IMR-90 (cell line): ENCODE measurements around the gene TSC2. TPM values are rescaled to one million over a fixed set of nuclear protein-coding genes. Genes with fewer than 3 reads are reported as not detected.
A peak's percentile ranks its signal among the peaks of the same experiment; 100 is the strongest.

ENCODE experiments used
- ATAC-seq: fragments of 200-7000 bp; cut with Tn5 transposase; 2 replicates; pipeline ENCODE4 v1.9.1; 2020; ENCODE audit warnings: low read depth, mild to moderate bottlenecking, moderate library complexity
- BruUV-seq: library from RNA; stranded (reverse); fragments of 400-500 nt; replicated peaks from 2 replicates; lab custom pipeline; 2021; lab: Mats Ljungman, UMichigan
- CTCF ChIA-PET: fragments of 300-600 bp; formaldehyde crosslinking; extraction: SDS; loops from one replicate; lab custom pipeline; 2021; ENCODE audit warnings: antibody characterized with exemption; lab: Yijun Ruan, JAX
- POLR2A ChIA-PET: fragments of 300-600 bp; sonication (Branson Sonifier 250); formaldehyde crosslinking; loops from one replicate; lab custom pipeline; 2022; ENCODE audit warnings: antibody characterized with exemption; ENCODE audit not compliant: unreplicated experiment; lab: Charles Lee
- DNase-seq: peaks from one replicate; pipeline ENCODE4 v3.0.0; 2013
- H2AFZ ChIP-seq: replicated peaks from 2 replicates; pipeline ENCODE3; 2013; ENCODE audit warnings: low read length, mild to moderate bottlenecking; ENCODE audit not compliant: poor library complexity
- H2AK5ac ChIP-seq: 2 replicates; pipeline ENCODE4 v1.6.1; 2013; ENCODE audit warnings: low read depth, low read length, inconsistent platforms
- H2AK9ac ChIP-seq: replicated peaks from 2 replicates; pipeline ENCODE3; 2013; ENCODE audit warnings: mild to moderate bottlenecking, low read depth, low read length, moderate library complexity; ENCODE audit not compliant: poor library complexity
- H2BK120ac ChIP-seq: 2 replicates; pipeline ENCODE4 v1.6.1; 2013; ENCODE audit warnings: low read depth, low read length, inconsistent platforms
- H2BK15ac ChIP-seq: 3 replicates; pipeline ENCODE4 v1.6.1; 2013; ENCODE audit warnings: low read depth, low read length, inconsistent platforms
- H2BK20ac ChIP-seq: 2 replicates; pipeline ENCODE4 v1.6.1; 2013; ENCODE audit warnings: low read depth, mild to moderate bottlenecking, inconsistent platforms, low read length, moderate library complexity
- H2BK5ac ChIP-seq: 2 replicates; pipeline ENCODE4 v1.6.1; 2013; ENCODE audit warnings: mild to moderate bottlenecking, low read depth, low read length, inconsistent platforms; ENCODE audit not compliant: poor library complexity, severe bottlenecking
- H3K14ac ChIP-seq: replicated peaks from 2 replicates; pipeline ENCODE4 v1.6.1; 2013; ENCODE audit warnings: low read depth, low read length, inconsistent platforms
- H3K18ac ChIP-seq: 2 replicates; pipeline ENCODE4 v1.6.1; 2013; ENCODE audit warnings: low read depth, low read length, control low read depth
- H3K23ac ChIP-seq: 2 replicates; pipeline ENCODE4 v1.6.1; 2013; ENCODE audit warnings: low read depth, low read length, inconsistent platforms
- H3K27ac ChIP-seq: 2 replicates; pipeline ENCODE4 v1.5.1; 2013; ENCODE audit warnings: mild to moderate bottlenecking, control low read depth, low read length; ENCODE audit not compliant: insufficient read depth
- H3K27me3 ChIP-seq: 2 replicates; pipeline ENCODE4 v1.6.1; 2013; ENCODE audit warnings: low read length; ENCODE audit not compliant: control insufficient read depth, insufficient read depth
- H3K36me3 ChIP-seq: 2 replicates; pipeline ENCODE4 v1.6.1; 2013; ENCODE audit warnings: low read length, mixed read lengths; ENCODE audit not compliant: control insufficient read depth, insufficient read depth
- H3K4ac ChIP-seq: 2 replicates; pipeline ENCODE4 v1.6.1; 2013; ENCODE audit warnings: low read depth, low read length, inconsistent platforms
- H3K4me1 ChIP-seq: 2 replicates; pipeline ENCODE4 v1.6.1; 2013; ENCODE audit warnings: low read length, mixed read lengths; ENCODE audit not compliant: control insufficient read depth, insufficient read depth
- H3K4me2 ChIP-seq: 2 replicates; pipeline ENCODE4 v1.6.1; 2013; ENCODE audit warnings: low read depth, mild to moderate bottlenecking, control low read depth, low read length, moderate library complexity
- H3K4me3 ChIP-seq: 2 replicates; pipeline ENCODE4 v1.5.1; 2013; ENCODE audit warnings: low read depth, mild to moderate bottlenecking, control low read depth, low read length, moderate library complexity; ENCODE audit not compliant: insufficient read depth
- H3K56ac ChIP-seq: 2 replicates; pipeline ENCODE4 v1.6.1; 2013; ENCODE audit warnings: low read length, inconsistent platforms; ENCODE audit not compliant: insufficient read depth; ENCODE audit errors: extremely low read depth
- H3K79me1 ChIP-seq, 2 experiments: 2 replicates each; pipeline ENCODE4 v1.6.1; 2013; ENCODE audit warnings: low read length in 2 of 2, inconsistent platforms in 1 of 2, low read depth in 1 of 2
- H3K9ac ChIP-seq: 2 replicates; pipeline ENCODE4 v1.6.1; 2013; ENCODE audit warnings: low read depth, low read length, control low read depth
- H3K9me1 ChIP-seq: 2 replicates; pipeline ENCODE4 v1.6.1; 2013; ENCODE audit warnings: low read length, inconsistent platforms; ENCODE audit not compliant: insufficient read depth
- H3K9me3 ChIP-seq: 2 replicates; pipeline ENCODE4 v1.6.1; 2013; ENCODE audit warnings: low read length; ENCODE audit not compliant: control insufficient read depth, insufficient read depth
- H4K20me1 ChIP-seq: 2 replicates; pipeline ENCODE4 v1.6.1; 2013; ENCODE audit warnings: low read length, inconsistent platforms; ENCODE audit not compliant: insufficient read depth
- H4K5ac ChIP-seq: 2 replicates; pipeline ENCODE4 v1.6.1; 2013; ENCODE audit warnings: mild to moderate bottlenecking, low read depth, low read length, control low read depth
- H4K8ac ChIP-seq, 2 experiments: 2 replicates each; pipeline ENCODE4 v1.6.1; 2013; ENCODE audit warnings: low read depth in 2 of 2, low read length in 2 of 2, control low read depth in 1 of 2, inconsistent platforms in 1 of 2
- H4K91ac ChIP-seq: 2 replicates; pipeline ENCODE4 v1.6.1; 2013; ENCODE audit warnings: low read depth, low read length, inconsistent platforms; ENCODE audit not compliant: insufficient read depth
- BHLHE40 ChIP-seq: fragments of 150-350 bp; IDR thresholded peaks from 2 replicates; pipeline ENCODE4 v1.6.1; 2016; ENCODE audit warnings: mild to moderate bottlenecking, low read depth, low read length
- CEBPB ChIP-seq: IDR thresholded peaks from 2 replicates; pipeline ENCODE4 v1.6.1; 2012; ENCODE audit warnings: low read depth, low read length, improper control_type of control experiment
- CHD1 ChIP-seq: IDR thresholded peaks from 2 replicates; pipeline ENCODE4 v1.6.1; 2012; ENCODE audit warnings: low read depth, low read length, improper control_type of control experiment
- FOS ChIP-seq: fragments of 150-350 bp; IDR thresholded peaks from 2 replicates; pipeline ENCODE4 v1.6.1; 2016; ENCODE audit warnings: low read depth, low read length
- MAFK ChIP-seq: IDR thresholded peaks from 2 replicates; pipeline ENCODE4 v1.6.1; 2012; ENCODE audit warnings: low read depth, low read length, improper control_type of control experiment
- MAZ ChIP-seq: IDR thresholded peaks from 2 replicates; pipeline ENCODE4 v1.6.1; 2012; ENCODE audit warnings: low read depth, mild to moderate bottlenecking, low read length, improper control_type of control experiment, moderate library complexity, borderline replicate concordance
- MXI1 ChIP-seq: IDR thresholded peaks from 2 replicates; pipeline ENCODE4 v1.6.1; 2012; ENCODE audit warnings: low read depth, mild to moderate bottlenecking, low read length, moderate library complexity, borderline replicate concordance
- POLR2A ChIP-seq: IDR thresholded peaks from 2 replicates; pipeline ENCODE4 v1.6.1; 2012; ENCODE audit warnings: mild to moderate bottlenecking, low read depth, low read length
- RAD21 ChIP-seq: IDR thresholded peaks from 2 replicates; pipeline ENCODE4 v1.6.1; 2012; ENCODE audit warnings: low read length, improper control_type of control experiment
- RCOR1 ChIP-seq: IDR thresholded peaks from 2 replicates; pipeline ENCODE4 v1.6.1; 2012; ENCODE audit warnings: mild to moderate bottlenecking, low read length, improper control_type of control experiment; ENCODE audit not compliant: insufficient replicate concordance
- RFX5 ChIP-seq: IDR thresholded peaks from 2 replicates; pipeline ENCODE4 v1.8.0; 2012; ENCODE audit warnings: low read depth, mild to moderate bottlenecking, low read length, moderate library complexity
- SMC3 ChIP-seq: fragments of 150-350 bp; IDR thresholded peaks from 2 replicates; pipeline ENCODE4 v1.6.1; 2016; ENCODE audit warnings: low read depth, mild to moderate bottlenecking, antibody characterized with exemption, low read length, moderate library complexity
- WGBS, 2 experiments: methylation state at CpG; one replicate each; pipeline versions ENCODE4 v1.1.5 to v1.1.7; 2013; ENCODE audit warnings: missing lambda C conversion rate in 2 of 2; ENCODE audit not compliant: insufficient read length in 1 of 2; ENCODE audit errors: extremely low coverage in 2 of 2; 5-methylcytosine and 5-hydroxymethylcytosine counted together
- dilution Hi-C: fragments of 300-500 bp; cut with HindIII; formaldehyde crosslinking; loops from one replicate; pipeline ENCODE4 v1.14.3; 2018; ENCODE audit warnings: low sequenced_read_pairs; ENCODE audit not compliant: unreplicated experiment
- in situ Hi-C: fragments of 300-500 bp; cut with MboI; formaldehyde crosslinking; loops from 3 replicates; pipeline ENCODE4 v1.14.3; 2019; ENCODE audit warnings: low sequenced_read_pairs, inconsistent platforms, mixed read lengths
- intact Hi-C: fragments of 100-400 bp; cut with micrococcal nuclease; formaldehyde crosslinking; loops from 2 replicates; pipeline ENCODE4 v1.10.0; 2022
- polyA plus RNA-seq, 3 experiments: library from polyadenylated mRNA; depleted of rRNA; stranded (reverse); fragments of >200 nt; gene quantifications; 2 replicates each; pipeline ENCODE4 v1.2.3, GENCODE V29; 2012; ENCODE audit warnings: low replicate concordance in 1 of 3
- total RNA-seq: library from RNA; depleted of rRNA; stranded (reverse); fragments of >200 nt; gene quantifications from 2 replicates; pipeline ENCODE4 v1.2.3, GENCODE V29; 2012
- TF ChIP-seq, protein P1 (sequence below): fragments of 150-350 bp; IDR thresholded peaks from 2 replicates; pipeline ENCODE4 v1.6.1; 2017; ENCODE audit warnings: mild to moderate bottlenecking, antibody characterized with exemption, low read length, low read depth
- TF ChIP-seq, protein P2 (sequence below): conservative IDR thresholded peaks from 2 replicates; pipeline ENCODE4 v1.5.1; 2012; ENCODE audit warnings: mild to moderate bottlenecking, low read depth, low read length, improper control_type of control experiment
- TF ChIP-seq, protein P3 (sequence below): fragments of 150-350 bp; IDR thresholded peaks from 2 replicates; pipeline ENCODE4 v1.6.1; 2016; ENCODE audit warnings: low read depth, mild to moderate bottlenecking, low read length, moderate library complexity, borderline replicate concordance

TSC2 gene
- total and polyA plus RNA-seq, 2 of the 4 experiments (the other 2 are of a cell fraction), result 31.4 to 88.6 TPM

DNA sequence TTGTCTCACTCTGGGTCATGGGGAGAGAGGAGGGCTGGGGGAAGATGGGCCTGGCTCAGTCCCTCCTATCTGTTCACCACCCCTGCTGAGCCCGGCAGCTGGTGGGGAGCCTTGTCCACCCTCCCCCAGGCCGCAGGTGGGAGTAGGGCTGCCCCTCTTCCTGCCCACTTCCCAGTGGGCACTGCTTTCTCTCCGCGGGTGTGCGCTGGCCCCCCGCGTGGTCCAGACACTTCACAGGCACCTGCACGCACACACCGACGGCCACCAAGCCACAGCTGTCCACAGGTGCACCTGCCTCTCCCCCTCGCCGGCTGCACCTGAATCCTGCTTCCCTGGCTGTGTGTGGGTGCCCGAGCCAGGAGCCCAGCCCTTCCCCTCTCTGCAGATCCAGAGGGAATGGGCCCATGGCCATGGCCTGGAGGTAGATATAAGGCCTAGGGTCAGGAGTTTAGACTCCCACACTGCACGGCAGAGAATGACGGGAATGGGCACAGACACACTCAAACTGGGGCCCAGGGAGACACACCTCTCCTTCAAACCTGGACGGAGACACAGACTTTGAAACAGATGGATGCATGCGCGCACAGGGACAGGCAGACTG, 19.1 kb upstream of the TSC2 start:
- Histone ChIP-seq H4K91ac (no peak overlapping the region), H3K18ac (no peak overlapping the region), H4K5ac (no peak overlapping the region), H3K4ac (no peak overlapping the region), H4K20me1 (peaks cover 15% of the 10 kb centered on the region), H2BK5ac (no peak overlapping the region), H3K9ac (peak overlapping the region; percentile 80), H3K9me3 (no peaks in the 10 kb centered on the region), H2AFZ (no peak overlapping the region), H3K9me1 (peaks cover 9% of the 10 kb centered on the region), H2AK9ac (peak overlapping the region; percentile 77), H4K8ac (no peak overlapping the region), H2AK5ac (peak overlapping the region; percentile 99), H3K4me3 (peak overlapping the region; percentile 70; the same call in 1 of the 2 replicates), H2BK15ac (no peak overlapping the region), H3K4me2 (peak overlapping the region; percentile 96), H2BK120ac (no peak overlapping the region), H3K14ac (no peak overlapping the region), H3K36me3 (peaks cover 19% of the 10 kb centered on the region), H3K27ac (no peak overlapping the region), H3K56ac (no peak overlapping the region), H2BK20ac (no peak overlapping the region), H3K27me3 (no peaks in the 10 kb centered on the region), H3K23ac (no peak overlapping the region), H3K79me1 (peaks cover 8 to 59% of the 10 kb centered on the region in 2 experiments), H3K4me1 (peaks cover 29% of the 10 kb centered on the region)
- intact Hi-C loops (no loop called here), in situ Hi-C loops (no loop called here), dilution Hi-C loops (no loop called here)
- POLR2A ChIA-PET, result no interaction called here
- DNase-seq, result no peak
- WGBS, 2 experiments, result 85% methylated on average over 3 of the region's 18 CpGs; no CpG with 5 or more reads in 1 of the 2 experiments
- ATAC-seq, result no peak
- no TSS peak for BruUV-seq
- TF ChIP-seq SMC3 (no peak), CHD1 (no peak), RFX5 (no peak), FOS (no peak), MAZ (no peak), MAFK (no peak), RAD21 (no peak), MXI1 (no peak), POLR2A (no peak), CEBPB (no peak), RCOR1 (no peak), BHLHE40 (no peak)
- TF ChIP-seq, protein P1, sequence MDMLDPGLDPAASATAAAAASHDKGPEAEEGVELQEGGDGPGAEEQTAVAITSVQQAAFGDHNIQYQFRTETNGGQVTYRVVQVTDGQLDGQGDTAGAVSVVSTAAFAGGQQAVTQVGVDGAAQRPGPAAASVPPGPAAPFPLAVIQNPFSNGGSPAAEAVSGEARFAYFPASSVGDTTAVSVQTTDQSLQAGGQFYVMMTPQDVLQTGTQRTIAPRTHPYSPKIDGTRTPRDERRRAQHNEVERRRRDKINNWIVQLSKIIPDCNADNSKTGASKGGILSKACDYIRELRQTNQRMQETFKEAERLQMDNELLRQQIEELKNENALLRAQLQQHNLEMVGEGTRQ, result no peak
- TF ChIP-seq, protein P2, sequence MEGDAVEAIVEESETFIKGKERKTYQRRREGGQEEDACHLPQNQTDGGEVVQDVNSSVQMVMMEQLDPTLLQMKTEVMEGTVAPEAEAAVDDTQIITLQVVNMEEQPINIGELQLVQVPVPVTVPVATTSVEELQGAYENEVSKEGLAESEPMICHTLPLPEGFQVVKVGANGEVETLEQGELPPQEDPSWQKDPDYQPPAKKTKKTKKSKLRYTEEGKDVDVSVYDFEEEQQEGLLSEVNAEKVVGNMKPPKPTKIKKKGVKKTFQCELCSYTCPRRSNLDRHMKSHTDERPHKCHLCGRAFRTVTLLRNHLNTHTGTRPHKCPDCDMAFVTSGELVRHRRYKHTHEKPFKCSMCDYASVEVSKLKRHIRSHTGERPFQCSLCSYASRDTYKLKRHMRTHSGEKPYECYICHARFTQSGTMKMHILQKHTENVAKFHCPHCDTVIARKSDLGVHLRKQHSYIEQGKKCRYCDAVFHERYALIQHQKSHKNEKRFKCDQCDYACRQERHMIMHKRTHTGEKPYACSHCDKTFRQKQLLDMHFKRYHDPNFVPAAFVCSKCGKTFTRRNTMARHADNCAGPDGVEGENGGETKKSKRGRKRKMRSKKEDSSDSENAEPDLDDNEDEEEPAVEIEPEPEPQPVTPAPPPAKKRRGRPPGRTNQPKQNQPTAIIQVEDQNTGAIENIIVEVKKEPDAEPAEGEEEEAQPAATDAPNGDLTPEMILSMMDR, result no peak
- TF ChIP-seq, protein P3, sequence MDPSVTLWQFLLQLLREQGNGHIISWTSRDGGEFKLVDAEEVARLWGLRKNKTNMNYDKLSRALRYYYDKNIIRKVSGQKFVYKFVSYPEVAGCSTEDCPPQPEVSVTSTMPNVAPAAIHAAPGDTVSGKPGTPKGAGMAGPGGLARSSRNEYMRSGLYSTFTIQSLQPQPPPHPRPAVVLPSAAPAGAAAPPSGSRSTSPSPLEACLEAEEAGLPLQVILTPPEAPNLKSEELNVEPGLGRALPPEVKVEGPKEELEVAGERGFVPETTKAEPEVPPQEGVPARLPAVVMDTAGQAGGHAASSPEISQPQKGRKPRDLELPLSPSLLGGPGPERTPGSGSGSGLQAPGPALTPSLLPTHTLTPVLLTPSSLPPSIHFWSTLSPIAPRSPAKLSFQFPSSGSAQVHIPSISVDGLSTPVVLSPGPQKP, result no peak
- CTCF ChIA-PET, result interaction anchor here (1.3 kb wide), 1 partner anchor 25 kb away, joined by 5 read pairs; no protein-coding TSS in a partner anchor
